Measurements from ENCODE around the gene RYR2.
A peak's percentile ranks its signal among the peaks of the same experiment; 100 is the strongest.

RYR2 gene

GRCh38 chr1:237386362-237387143 is 344.6 kb downstream of the RYR2 start:
- peak; percentile 60 for TF ChIP-seq CTCF (IDR thresholded peaks at IDR 0.05; ENCODE audit: low read depth, low read length)
- in situ Hi-C loops (cut with HindIII; ENCODE audit: low sequenced_read_pairs), result no loop called here
- no peak overlapping the region for H3K4me3 ChIP-seq (ENCODE audit: low read depth, low read length)
- peak; percentile 46 for DNase-seq (ENCODE audit: low read depth, low spot score)

GRCh38 chr1:237387144-237387505 is 345.1 kb downstream of the RYR2 start:
- in situ Hi-C loops (cut with HindIII; ENCODE audit: low sequenced_read_pairs), result no loop called here
- no peak for DNase-seq (ENCODE audit: low read depth, low spot score)
- TF ChIP-seq CTCF (IDR thresholded peaks at IDR 0.05; ENCODE audit: low read depth, low read length), result no peak
- H3K4me3 ChIP-seq (ENCODE audit: low read depth, low read length), result no peak overlapping the region

- in situ Hi-C loops (cut with HindIII; ENCODE audit: low sequenced_read_pairs), result no loop called here
- no peak for DNase-seq (ENCODE audit: low read depth, low spot score)
- no peak overlapping the region for H3K4me3 ChIP-seq (ENCODE audit: low read depth, low read length)
- TF ChIP-seq CTCF (IDR thresholded peaks at IDR 0.05; ENCODE audit: low read depth, low read length), result no peak
These were observed 348.8 kb downstream of the RYR2 start for GRCh38 chr1:237390823-237391222.

GRCh38 chr1:237393632-237394031 is 351.6 kb downstream of the RYR2 start:
- no peak for TF ChIP-seq CTCF (IDR thresholded peaks at IDR 0.05; ENCODE audit: low read depth, low read length)
- H3K4me3 ChIP-seq (ENCODE audit: low read depth, low read length), result no peak overlapping the region
- DNase-seq (ENCODE audit: low read depth, low spot score), result no peak
- in situ Hi-C loops (cut with HindIII; ENCODE audit: low sequenced_read_pairs), result no loop called here

GRCh38 chr1:237394281-237394680 is 352.3 kb downstream of the RYR2 start:
- TF ChIP-seq CTCF (IDR thresholded peaks at IDR 0.05; ENCODE audit: low read depth, low read length), result no peak
- in situ Hi-C loops (cut with HindIII; ENCODE audit: low sequenced_read_pairs), result no loop called here
- no peak overlapping the region for H3K4me3 ChIP-seq (ENCODE audit: low read depth, low read length)
- DNase-seq (ENCODE audit: low read depth, low spot score), result no peak

GRCh38 chr1:237396426-237396825 is 354.4 kb downstream of the RYR2 start:
- H3K4me3 ChIP-seq (ENCODE audit: low read depth, low read length), result no peak overlapping the region
- TF ChIP-seq CTCF (IDR thresholded peaks at IDR 0.05; ENCODE audit: low read depth, low read length), result no peak
- DNase-seq (ENCODE audit: low read depth, low spot score), result no peak
- in situ Hi-C loops (cut with HindIII; ENCODE audit: low sequenced_read_pairs), result no loop called here

Data from astrocyte of the spinal cord (primary cell).